Transverse colon (tissue), 3 donors: ENCODE measurements around the gene ARHGAP42.

Experiments used
- POLR2A ChIP-seq: fragments of 450-650 bp; IDR thresholded peaks from one replicate; pipeline ENCODE4 v1.6.1; 2016; ENCODE audit warnings: antibody characterized with exemption, mild to moderate bottlenecking, moderate library complexity
- TF ChIP-seq, protein P1 (sequence below), 5 experiments: fragments of 200-600 bp in 3 of 5; fragments of 450-650 bp in 2 of 5; sonication (generic) in 3 of 5; IDR thresholded peaks; 1 replicate in 2 of 5; 2 replicates in 3 of 5; pipeline ENCODE4 v1.5.1; 2016 to 2017; ENCODE audit warnings: antibody characterized with exemption in 5 of 5, inconsistent platforms in 3 of 5, mild to moderate bottlenecking in 2 of 5, moderate library complexity in 1 of 5

DNA sequence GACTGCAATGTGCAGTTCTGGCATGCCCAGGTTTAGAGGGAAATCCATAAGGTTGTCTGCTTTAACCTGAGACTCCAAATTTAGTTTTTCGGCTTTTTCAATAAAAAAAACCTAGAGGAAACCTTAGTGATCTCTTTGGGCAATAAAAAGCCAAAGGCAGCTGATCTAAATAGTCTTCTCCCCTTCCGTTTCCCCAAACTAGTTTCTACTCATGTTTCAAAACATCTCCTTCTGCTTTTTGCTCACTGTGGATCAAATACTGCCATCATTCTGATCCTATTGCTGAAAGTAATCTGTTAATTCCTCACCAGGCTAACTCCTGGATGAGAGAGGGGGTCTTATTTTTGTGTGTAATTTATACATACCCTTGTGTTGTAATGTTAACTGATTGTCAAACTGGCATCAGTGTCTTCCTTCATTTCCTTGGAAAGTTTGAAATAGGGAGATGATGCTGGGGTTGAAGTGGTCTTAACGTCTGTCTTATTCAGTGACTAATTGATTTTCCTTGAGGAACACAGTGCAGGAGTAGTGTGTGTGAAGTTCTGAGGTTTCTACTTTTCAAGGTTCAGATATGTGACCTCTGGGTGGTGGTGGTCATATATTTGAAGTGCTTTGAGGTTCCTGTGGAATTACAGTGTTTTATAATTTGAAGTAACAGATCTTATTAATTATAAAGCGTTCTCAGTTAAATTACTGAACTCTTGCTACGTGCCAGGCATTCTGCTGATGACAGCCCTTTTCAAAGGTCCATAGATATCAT, 55.0 kb downstream of the ARHGAP42 start:
- TF ChIP-seq POLR2A, result no peak
- TF ChIP-seq, protein P1, sequence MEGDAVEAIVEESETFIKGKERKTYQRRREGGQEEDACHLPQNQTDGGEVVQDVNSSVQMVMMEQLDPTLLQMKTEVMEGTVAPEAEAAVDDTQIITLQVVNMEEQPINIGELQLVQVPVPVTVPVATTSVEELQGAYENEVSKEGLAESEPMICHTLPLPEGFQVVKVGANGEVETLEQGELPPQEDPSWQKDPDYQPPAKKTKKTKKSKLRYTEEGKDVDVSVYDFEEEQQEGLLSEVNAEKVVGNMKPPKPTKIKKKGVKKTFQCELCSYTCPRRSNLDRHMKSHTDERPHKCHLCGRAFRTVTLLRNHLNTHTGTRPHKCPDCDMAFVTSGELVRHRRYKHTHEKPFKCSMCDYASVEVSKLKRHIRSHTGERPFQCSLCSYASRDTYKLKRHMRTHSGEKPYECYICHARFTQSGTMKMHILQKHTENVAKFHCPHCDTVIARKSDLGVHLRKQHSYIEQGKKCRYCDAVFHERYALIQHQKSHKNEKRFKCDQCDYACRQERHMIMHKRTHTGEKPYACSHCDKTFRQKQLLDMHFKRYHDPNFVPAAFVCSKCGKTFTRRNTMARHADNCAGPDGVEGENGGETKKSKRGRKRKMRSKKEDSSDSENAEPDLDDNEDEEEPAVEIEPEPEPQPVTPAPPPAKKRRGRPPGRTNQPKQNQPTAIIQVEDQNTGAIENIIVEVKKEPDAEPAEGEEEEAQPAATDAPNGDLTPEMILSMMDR (IDR thresholded peaks at IDR 0.05), result no peak
